HPDE6-E6E7 (cell line): Measurements from ENCODE around the gene CNOT2.

Source experiments
- DNase-seq: peaks from one replicate; pipeline ENCODE4 v3.0.0; 2011; ENCODE audit warnings: missing footprints; ENCODE audit errors: extremely low spot score

The CNOT2 gene

DNA sequence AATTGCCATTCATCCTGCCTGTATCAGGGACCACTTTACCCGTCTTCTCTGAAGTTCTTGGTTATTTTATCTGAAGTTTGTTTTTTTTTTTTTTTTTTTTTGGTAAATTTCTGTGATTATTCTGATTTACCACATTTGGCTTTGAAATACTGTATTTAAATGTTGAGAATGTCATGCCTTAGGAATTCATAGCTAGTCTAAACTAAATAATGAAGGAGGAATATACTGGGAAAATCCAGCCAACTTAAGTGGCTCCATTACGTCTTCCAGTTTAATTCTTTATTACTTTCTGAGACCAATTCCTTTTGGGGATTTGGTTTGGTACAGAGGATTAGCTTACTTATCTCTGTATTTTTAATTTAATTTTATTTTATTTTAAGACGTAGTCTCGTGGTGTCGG, 62.6 kb downstream of the CNOT2 start:
- no peak for DNase-seq

DNA sequence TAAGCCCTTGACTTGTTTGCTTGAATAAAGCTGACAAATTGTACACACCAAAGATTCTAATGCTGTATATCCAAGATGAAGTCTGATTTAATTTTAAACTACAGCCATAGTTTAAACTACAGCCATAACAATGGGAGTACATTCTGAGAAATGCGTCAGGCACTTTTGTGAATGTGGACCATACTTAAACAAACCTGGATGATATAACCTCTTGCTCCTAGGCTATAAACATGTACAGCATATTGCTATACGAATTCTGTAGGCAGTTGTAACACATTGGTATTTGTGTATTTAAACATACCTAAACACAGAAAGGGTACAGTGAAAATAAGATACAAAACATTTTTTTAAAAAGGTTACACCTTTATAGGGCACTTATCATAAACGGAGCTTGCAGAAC, 63.4 kb downstream of the CNOT2 start:
- no peak for DNase-seq

GRCh38 chr12:70307868-70308267, 64.6 kb downstream of the CNOT2 start:
- DNase-seq: no peak

DNA sequence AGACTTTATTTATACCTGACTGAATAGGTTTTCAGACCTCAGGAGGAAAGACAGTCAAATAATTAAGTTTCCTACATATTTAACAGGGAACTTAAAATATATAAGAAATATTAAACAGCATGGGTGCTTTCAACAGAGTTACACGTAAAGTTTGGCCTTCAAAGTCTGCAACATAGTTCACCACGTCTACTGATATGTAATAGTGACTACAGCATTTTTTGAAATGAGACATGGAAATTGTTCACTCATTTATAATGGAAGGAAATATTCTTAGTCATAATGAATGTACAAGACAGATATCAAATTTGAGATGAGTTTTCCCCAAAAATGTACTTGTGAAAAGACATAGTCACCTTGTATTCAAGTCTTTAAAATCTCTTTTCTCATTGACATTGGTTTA, 66.1 kb downstream of the CNOT2 start:
- no peak for DNase-seq

DNA sequence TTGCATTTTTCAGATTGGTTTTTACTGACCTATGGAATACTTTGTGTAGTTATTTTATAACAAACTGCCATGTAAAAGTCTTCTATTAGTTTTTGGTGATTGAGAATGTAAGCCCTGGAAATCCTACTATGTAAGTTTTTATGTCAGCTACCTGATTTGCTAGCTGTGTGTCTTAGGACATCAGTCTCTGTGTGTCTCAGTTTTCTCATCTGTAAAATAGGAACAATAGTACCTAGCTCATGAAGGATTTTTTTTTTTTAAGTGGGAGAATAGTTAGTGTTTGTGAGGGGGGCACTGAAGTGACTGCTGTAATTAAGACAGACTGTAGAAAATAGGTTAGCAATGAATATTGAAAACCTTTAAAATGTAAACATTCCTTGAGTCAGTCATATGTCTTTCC, 70.9 kb downstream of the CNOT2 start:
- no peak for DNase-seq

DNA sequence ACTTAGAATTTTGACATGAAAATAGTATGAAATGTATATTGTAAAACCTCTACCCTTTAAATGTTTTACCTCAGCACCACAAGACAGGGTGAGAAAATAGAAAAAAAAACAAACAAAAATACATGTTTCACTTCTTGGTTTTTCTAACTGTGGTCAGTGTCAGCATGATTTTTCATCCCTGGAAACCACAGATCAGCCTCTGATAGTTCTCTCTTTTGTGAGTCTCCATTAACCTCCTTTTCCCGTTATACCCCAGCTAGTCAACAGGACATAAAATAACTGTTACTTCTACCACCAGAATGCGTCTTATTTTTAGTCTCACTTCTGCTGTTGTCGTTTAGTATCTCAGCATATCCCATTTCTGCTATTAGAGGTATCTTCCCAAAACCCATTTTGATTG, 74.5 kb downstream of the CNOT2 start:
- DNase-seq: no peak

DNA sequence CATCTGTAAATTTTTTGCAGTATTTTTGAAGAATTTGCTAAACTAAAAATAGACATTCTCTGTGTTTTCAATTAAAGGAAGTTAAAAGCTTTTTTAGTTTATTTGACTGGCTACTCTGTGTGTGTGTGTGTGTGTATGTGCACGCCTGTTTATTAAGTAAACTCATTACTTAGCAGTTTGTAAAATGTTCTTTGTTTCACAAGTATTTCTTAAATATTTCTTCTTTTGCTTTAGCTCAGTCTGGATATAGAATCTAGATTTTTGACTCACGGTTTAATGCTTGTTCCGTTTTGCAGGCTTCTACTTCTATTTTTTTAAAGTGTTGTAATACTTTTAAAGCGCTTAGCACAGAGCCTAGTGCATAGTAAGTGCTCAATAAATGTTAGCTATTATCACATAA, 76.4 kb downstream of the CNOT2 start:
- no peak for DNase-seq

DNA sequence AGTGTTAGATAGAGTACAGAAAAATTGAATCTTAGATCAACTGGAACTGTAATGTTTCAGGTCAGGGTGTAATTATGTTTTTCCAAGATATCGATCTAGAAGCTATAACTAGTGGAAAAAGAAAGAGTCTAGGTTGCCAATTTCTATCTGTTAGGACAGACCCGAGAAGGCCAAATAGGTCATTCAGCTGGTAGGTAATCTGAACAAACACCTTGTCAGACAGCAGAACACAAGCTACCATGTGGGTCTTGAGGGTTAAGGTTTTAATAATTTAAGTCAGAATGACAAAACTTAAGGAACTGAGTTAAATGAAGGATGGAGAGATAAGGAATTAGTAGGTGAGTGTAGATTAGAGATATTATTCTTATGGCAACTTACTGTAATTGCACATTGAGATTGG, 78.0 kb downstream of the CNOT2 start:
- DNase-seq: no peak

GRCh38 chr12:70327541-70327940, 84.3 kb downstream of the CNOT2 start:
- no peak for DNase-seq

DNA sequence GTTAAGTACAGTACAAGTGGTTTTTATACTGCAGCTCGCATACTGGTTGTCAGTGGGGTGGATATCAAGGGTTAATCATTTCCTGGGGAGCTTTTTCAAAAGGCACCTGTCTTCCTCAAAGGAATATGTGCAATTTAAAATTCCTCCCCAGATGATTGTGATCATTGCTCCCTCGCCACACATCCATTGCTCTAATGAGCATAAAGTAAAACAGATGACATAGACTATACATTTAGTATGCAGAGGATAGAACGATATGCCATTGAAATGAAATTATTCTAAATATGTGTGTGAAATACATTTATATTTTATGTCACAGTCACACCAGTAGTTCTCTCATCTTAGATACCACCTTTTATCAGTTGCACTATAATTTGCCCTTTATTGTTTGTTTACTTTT, 86.5 kb downstream of the CNOT2 start:
- DNase-seq: no peak

DNA sequence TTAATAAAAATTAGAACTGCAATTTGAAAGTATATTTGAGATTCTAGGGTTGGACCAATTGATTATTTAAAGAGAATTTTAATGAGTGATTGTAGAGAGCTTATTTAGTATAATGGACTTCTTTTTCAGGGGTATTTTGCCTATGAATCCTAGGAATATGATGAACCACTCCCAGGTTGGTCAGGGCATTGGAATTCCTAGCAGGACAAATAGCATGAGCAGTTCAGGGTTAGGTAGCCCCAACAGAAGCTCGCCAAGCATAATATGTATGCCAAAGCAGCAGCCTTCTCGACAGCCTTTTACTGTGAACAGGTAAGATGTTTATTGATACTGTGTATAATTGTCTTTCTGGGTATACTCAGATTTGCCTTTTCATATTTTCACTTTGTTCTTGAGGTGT, 86.9 kb downstream of the CNOT2 start:
- no peak for DNase-seq

DNA sequence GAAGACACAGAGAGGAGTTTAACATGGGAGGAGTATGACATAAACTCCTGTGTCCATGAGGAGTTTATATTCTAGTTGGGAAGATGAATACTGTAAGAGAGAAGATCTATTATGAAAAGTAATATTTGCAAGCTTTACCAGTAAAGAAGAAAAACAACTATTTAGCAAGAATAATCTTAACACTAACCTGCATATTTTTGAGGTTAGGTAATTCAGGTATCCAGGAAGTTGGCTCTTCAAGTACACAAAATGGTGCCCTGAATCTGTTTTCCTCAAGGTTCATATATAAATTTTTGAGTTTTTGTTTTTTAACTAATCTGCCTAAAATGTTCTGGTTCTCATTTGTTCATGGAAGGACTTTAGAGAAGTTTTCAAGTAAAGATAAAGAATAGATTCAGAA, 89.0 kb downstream of the CNOT2 start:
- DNase-seq: no peak

GRCh38 chr12:70334742-70335141, 91.5 kb downstream of the CNOT2 start:
- DNase-seq: no peak

- DNase-seq: no peak
Observed at GRCh38 chr12:70338531-70338930, 95.3 kb downstream of the CNOT2 start.

GRCh38 chr12:70351076-70351475, 107.8 kb downstream of the CNOT2 start:
- DNase-seq: no peak

- no peak for DNase-seq
Observed at GRCh38 chr12:70353780-70354660, 110.8 kb downstream of the CNOT2 start.

DNA sequence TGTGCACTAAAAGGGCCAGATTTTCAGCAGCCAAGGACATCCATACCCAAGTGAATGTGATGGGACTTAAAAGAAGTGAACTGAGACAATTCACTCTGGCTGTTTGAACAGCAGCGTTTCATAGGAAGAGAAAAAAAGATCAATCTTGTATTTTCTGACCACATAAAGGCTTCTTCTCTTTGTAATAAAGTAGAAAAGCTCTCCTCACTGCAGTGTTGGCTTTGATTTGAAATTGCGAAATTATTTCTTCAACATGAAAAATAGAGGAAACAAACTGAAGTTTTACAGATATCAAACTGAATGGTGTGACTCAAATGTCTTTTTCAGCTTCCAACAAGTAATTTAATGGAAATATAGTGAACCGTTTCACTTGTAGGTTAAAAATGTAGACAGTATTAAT, 111.6 kb downstream of the CNOT2 start:
- DNase-seq: no peak

- DNase-seq: no peak
Observed at GRCh38 chr12:70355972-70356371, 112.7 kb downstream of the CNOT2 start.

- DNase-seq: no peak
Observed at GRCh38 chr12:70359458-70360197, 116.4 kb downstream of the CNOT2 start.

GRCh38 chr12:70360218-70360617, 117.0 kb downstream of the CNOT2 start:
- DNase-seq: no peak

DNA sequence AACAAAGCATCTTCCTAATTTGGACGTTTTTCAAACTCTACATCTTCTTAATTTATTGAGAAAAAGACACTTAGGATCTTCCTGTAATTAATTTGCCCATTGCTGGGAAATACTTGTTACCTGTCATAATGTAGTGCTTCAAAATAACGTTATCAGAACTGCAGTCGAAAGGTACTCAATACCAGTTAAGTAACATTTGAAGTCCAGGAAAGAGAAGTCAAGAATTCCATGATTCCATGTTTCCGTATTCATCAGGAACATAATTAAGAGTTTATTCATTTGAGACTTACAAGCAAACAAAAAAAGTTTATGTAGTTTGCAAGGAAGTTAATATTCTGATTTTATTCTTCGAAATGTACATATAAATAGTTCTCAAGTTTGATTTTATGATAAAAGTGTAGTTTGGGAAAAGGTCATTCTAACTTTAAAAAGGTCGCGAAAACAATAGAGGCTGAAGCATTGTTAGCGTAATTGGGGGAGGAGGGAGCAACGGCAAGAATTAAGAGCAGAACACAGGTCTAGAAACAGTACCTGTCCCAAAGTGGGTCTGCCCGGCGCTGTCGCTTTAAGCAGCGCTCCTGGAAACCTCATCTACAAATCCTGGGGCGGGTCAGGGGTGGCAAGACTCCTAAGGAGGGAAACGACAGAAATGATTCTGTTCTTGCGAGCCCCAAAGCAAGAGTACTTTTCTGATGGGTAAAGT, 121.6 kb downstream of the CNOT2 start:
- no peak for DNase-seq

GRCh38 chr12:70365398-70365647, 122.1 kb downstream of the CNOT2 start:
- no peak for DNase-seq
